K562 (cell line): ENCODE results near the gene TPPP. TPM values are rescaled to one million over a fixed set of nuclear protein-coding genes. Genes with fewer than 3 reads are reported as not detected.

Experiments used
- BACH1 ChIP-seq: fragments of 200-800 bp; sonication (Bioruptor generic); IDR thresholded peaks from 2 replicates; pipeline ENCODE4 v1.6.1; 2016; ENCODE audit warnings: missing genetic modification characterization, missing compliant biosample characterization
- E2F6 ChIP-seq, 2 experiments: IDR thresholded peaks; 2 replicates each; pipeline ENCODE4 v1.6.1; 2011; ENCODE audit warnings: borderline replicate concordance in 1 of 2, control low read depth in 1 of 2, low read depth in 1 of 2, low read length in 1 of 2, mild to moderate bottlenecking in 1 of 2, mixed read lengths in 1 of 2, moderate library complexity in 1 of 2; ENCODE audit not compliant: insufficient read depth in 1 of 2, insufficient read length in 1 of 2, poor library complexity in 1 of 2, severe bottlenecking in 1 of 2; ENCODE audit errors: extremely low read depth in 1 of 2
- FOXK1 ChIP-seq: sonication (generic); formaldehyde crosslinking; IDR thresholded peaks from 2 replicates; pipeline ENCODE4 v1.8.0; 2022; ENCODE audit warnings: missing genetic modification reagents, mild to moderate bottlenecking, borderline replicate concordance
- HES1 ChIP-seq: fragments of 450-650 bp; IDR thresholded peaks from 2 replicates; pipeline ENCODE4 v1.6.1; 2016; ENCODE audit warnings: low read depth, mild to moderate bottlenecking, moderate library complexity
- HIVEP1 ChIP-seq: fragments of 250-450 bp; sonication (Bioruptor Pico); IDR thresholded peaks from 2 replicates; pipeline ENCODE4 v1.4.0; 2020; ENCODE audit warnings: mild to moderate bottlenecking
- HMGN3 ChIP-seq: IDR thresholded peaks from 2 replicates; pipeline ENCODE4 v1.6.1; 2011; ENCODE audit warnings: borderline replicate concordance, low read depth, mild to moderate bottlenecking, mixed read lengths, low read length; ENCODE audit not compliant: insufficient read length; ENCODE audit errors: extremely low read depth
- MAZ ChIP-seq, 2 experiments: fragments of 450-650 bp in 1 of 2; sonication (generic) in 1 of 2; formaldehyde crosslinking; IDR thresholded peaks in 1 of 2; conservative IDR thresholded peaks in 1 of 2; 2 replicates each; pipeline versions ENCODE4 v1.4.0 to v1.5.0; 2020; ENCODE audit warnings: mild to moderate bottlenecking in 1 of 2, missing genetic modification reagents in 1 of 2
- MBD2 ChIP-seq: sonication (generic); IDR thresholded peaks from 2 replicates; pipeline ENCODE4 v1.6.1; 2016; ENCODE audit warnings: low read depth, borderline replicate concordance
- MYC ChIP-seq, 2 experiments: fragments of 250-450 bp in 1 of 2; sonication (Bioruptor Pico) in 1 of 2; IDR thresholded peaks; 2 replicates each; pipeline versions ENCODE4 v1.5.1 to v1.6.1; 2012 to 2021; ENCODE audit warnings: low read depth in 2 of 2, borderline replicate concordance in 1 of 2, improper control_type of control experiment in 1 of 2, low read length in 1 of 2, mild to moderate bottlenecking in 1 of 2, moderate library complexity in 1 of 2
- MYNN ChIP-seq, 2 experiments: sonication (generic); formaldehyde crosslinking in 1 of 2; IDR thresholded peaks; 2 replicates each; pipeline versions ENCODE4 v1.5.0 to v1.6.1; 2016 to 2020; ENCODE audit warnings: antibody characterized with exemption in 1 of 2, missing genetic modification reagents in 1 of 2
- NCOA6 ChIP-seq: fragments of 450-650 bp; IDR thresholded peaks from 2 replicates; pipeline ENCODE4 v1.6.1; 2017; ENCODE audit warnings: mild to moderate bottlenecking
- NR2F6 ChIP-seq: fragments of 450-650 bp; formaldehyde crosslinking; IDR thresholded peaks from 2 replicates; pipeline ENCODE4 v1.4.0; 2020; ENCODE audit warnings: mild to moderate bottlenecking
- OTX1 ChIP-seq: fragments of 450-650 bp; formaldehyde crosslinking; IDR thresholded peaks from 2 replicates; pipeline ENCODE4 v1.4.0; 2022; ENCODE audit warnings: mild to moderate bottlenecking
- PCBP1 ChIP-seq: fragments of 200-400 bp; formaldehyde crosslinking; IDR thresholded peaks from 2 replicates; pipeline ENCODE4 v1.6.1; 2018; ENCODE audit warnings: mild to moderate bottlenecking, low read depth, low read length; ENCODE audit not compliant: poor library complexity, severe bottlenecking
- RAD51 ChIP-seq: fragments of 450-650 bp; IDR thresholded peaks from 2 replicates; pipeline ENCODE4 v1.7.1; 2016; ENCODE audit warnings: low read depth, mild to moderate bottlenecking, borderline replicate concordance
- RBFOX2 ChIP-seq: fragments of 200-400 bp; formaldehyde crosslinking; IDR thresholded peaks from 2 replicates; pipeline ENCODE4 v1.6.1; 2017; ENCODE audit warnings: low read depth, mild to moderate bottlenecking, low read length, moderate library complexity
- STAT5B ChIP-seq: fragments of 250-450 bp; sonication (Bioruptor Pico); IDR thresholded peaks from 2 replicates; pipeline ENCODE4 v1.8.0; 2021; ENCODE audit warnings: mild to moderate bottlenecking, inconsistent platforms
- TBL1XR1 ChIP-seq, 2 experiments: IDR thresholded peaks; 2 replicates each; pipeline ENCODE4 v1.6.1; 2012; ENCODE audit warnings: improper control_type of control experiment in 2 of 2, low read length in 2 of 2, mild to moderate bottlenecking in 1 of 2
- TBP ChIP-seq: optimal IDR thresholded peaks from 2 replicates; pipeline ENCODE3; 2011; ENCODE audit warnings: low read depth, low read length, improper control_type of control experiment
- U2AF2 ChIP-seq: fragments of 200-400 bp; formaldehyde crosslinking; optimal IDR thresholded peaks from 2 replicates; pipeline ENCODE3; 2017; ENCODE audit warnings: low read depth, mild to moderate bottlenecking, low read length
- ZNF384 ChIP-seq: IDR thresholded peaks from 2 replicates; pipeline ENCODE4 v1.6.1; 2012; ENCODE audit warnings: low read depth, low read length, improper control_type of control experiment
- polyA plus RNA-seq, 8 experiments: library from polyadenylated mRNA; depleted of rRNA in 4 of 8; stranded (reverse) in 5 of 8; unstranded in 3 of 8; fragments of >200 nt; fragmentation: Nextera tagmentation in 2 of 8; fragmentation: Illumina TruSeq in 1 of 8; extraction: Ambion mirVana in 2 of 8; extraction: Trizol in 1 of 8; gene quantifications; 2 replicates each; pipeline versions ENCODE4 v1.2.1 to v1.2.3, GENCODE V29; 2011 to 2014; ENCODE audit warnings: inconsistent platforms in 1 of 8, missing spikeins in 1 of 8
- total RNA-seq, 7 experiments: library from RNA; depleted of rRNA in 6 of 7; stranded (reverse); fragments of >200 nt in 6 of 7; fragmentation: Illumina TruSeq in 2 of 7; extraction: Trizol in 2 of 7; gene quantifications; 2 replicates each; pipeline versions ENCODE4 v1.2.1 to v1.2.3, GENCODE V29; 2011 to 2021; ENCODE audit warnings: low replicate concordance in 1 of 7
- TF ChIP-seq, protein P1 (sequence below), 2 experiments: fragments of 150-350 bp in 1 of 2; IDR thresholded peaks; 2 replicates each; pipeline ENCODE4 v1.6.1; 2012 to 2016; ENCODE audit warnings: low read depth in 2 of 2, low read length in 2 of 2, mild to moderate bottlenecking in 1 of 2, moderate library complexity in 1 of 2

The TPPP gene
- total and polyA plus RNA-seq, 9 of the 15 experiments (the other 6 are each of a cell fraction or from before 2014, with no cell fraction given): 0.01 to 0.07 (median 0.03) TPM; not detected in 6

DNA sequence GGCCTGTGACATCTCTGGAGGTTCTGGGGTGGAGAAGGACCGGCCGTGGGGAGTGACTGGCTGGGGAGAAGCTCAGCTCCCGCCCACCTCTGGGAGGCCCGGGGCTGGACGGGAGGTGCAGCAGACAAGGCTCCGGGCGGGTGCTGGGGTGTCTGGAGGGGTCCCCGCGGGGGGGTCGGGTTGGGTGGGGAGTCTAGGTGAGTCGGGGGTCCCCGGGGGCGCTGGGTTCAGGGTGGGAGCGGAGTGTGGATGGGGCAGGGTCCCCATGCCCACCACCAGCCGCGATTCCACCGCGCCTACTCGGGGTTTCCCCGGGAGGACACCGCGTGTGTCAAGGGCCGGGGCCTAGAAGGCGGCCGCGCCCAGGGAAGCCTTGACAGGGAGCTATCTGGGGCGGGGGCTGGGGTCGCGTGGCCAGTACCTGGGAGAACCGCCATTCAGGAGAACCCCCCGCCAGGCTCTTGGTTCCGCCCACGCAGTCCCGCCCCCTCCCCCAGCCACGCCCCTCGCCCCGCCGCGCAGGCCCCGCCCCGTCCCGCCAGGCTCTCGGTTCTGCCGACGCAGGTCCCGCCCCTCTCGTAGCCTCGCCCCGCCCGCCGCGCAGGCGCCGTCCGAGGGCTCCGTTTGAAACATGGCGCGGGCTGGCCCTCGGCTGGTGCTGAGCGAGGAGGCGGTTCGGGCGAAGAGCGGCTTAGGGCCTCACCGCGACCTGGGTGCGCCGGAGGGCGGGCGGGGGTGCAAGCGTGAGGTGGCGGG is 81.2 kb downstream of the TPPP start, which contains the start of gene CEP72 (continued):
- TF ChIP-seq U2AF2: no peak
- no peak for TF ChIP-seq RAD51
- no peak for TF ChIP-seq OTX1 (CRISPR knock-in tag)
- TF ChIP-seq HMGN3: peak; percentile 48
- peak; percentile 51 to 61; a peak in 3 of 4 replicates for TF ChIP-seq MAZ (CRISPR knock-in tag; conservative IDR thresholded peaks at IDR 0.05 in 1 of 2, IDR thresholded peaks at IDR 0.05 in 1 of 2)
- TF ChIP-seq TBP: peak; percentile 78
- TF ChIP-seq ZNF384: no peak
- no peak for TF ChIP-seq FOXK1 (CRISPR knock-in tag)
- no peak for TF ChIP-seq MYNN (IDR thresholded peaks at IDR 0.05)
- TF ChIP-seq MYNN (CRISPR knock-in tag; IDR thresholded peaks at IDR 0.05): no peak
- no peak for TF ChIP-seq TBL1XR1 (IDR thresholded peaks at IDR 0.05; ENCODE audit: low read length in 2 of 2)
- TF ChIP-seq, protein P1, sequence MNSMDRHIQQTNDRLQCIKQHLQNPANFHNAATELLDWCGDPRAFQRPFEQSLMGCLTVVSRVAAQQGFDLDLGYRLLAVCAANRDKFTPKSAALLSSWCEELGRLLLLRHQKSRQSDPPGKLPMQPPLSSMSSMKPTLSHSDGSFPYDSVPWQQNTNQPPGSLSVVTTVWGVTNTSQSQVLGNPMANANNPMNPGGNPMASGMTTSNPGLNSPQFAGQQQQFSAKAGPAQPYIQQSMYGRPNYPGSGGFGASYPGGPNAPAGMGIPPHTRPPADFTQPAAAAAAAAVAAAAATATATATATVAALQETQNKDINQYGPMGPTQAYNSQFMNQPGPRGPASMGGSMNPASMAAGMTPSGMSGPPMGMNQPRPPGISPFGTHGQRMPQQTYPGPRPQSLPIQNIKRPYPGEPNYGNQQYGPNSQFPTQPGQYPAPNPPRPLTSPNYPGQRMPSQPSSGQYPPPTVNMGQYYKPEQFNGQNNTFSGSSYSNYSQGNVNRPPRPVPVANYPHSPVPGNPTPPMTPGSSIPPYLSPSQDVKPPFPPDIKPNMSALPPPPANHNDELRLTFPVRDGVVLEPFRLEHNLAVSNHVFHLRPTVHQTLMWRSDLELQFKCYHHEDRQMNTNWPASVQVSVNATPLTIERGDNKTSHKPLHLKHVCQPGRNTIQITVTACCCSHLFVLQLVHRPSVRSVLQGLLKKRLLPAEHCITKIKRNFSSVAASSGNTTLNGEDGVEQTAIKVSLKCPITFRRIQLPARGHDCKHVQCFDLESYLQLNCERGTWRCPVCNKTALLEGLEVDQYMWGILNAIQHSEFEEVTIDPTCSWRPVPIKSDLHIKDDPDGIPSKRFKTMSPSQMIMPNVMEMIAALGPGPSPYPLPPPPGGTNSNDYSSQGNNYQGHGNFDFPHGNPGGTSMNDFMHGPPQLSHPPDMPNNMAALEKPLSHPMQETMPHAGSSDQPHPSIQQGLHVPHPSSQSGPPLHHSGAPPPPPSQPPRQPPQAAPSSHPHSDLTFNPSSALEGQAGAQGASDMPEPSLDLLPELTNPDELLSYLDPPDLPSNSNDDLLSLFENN (IDR thresholded peaks at IDR 0.05; ENCODE audit: low read depth in 2 of 2, low read length in 2 of 2): no peak
- no peak for TF ChIP-seq NR2F6 (CRISPR knock-in tag)
- TF ChIP-seq HES1: no peak
- TF ChIP-seq NCOA6: peak; percentile 63; the same call in 1 of the 2 replicates
- peak; percentile 78 for TF ChIP-seq RBFOX2
- peak; percentile 70 for TF ChIP-seq PCBP1
- no peak for TF ChIP-seq STAT5B
- TF ChIP-seq MYC (IDR thresholded peaks at IDR 0.05; ENCODE audit: low read depth, low read length): 0 out of 2 replicates have a peak, but pooled peaks have one; percentile 2
- no peak for TF ChIP-seq MYC (CRISPR knock-in tag; IDR thresholded peaks at IDR 0.05; ENCODE audit: borderline replicate concordance, low read depth)
- TF ChIP-seq E2F6 (IDR thresholded peaks at IDR 0.05; ENCODE audit: borderline replicate concordance in 1 of 2, extremely low read depth in 1 of 2, insufficient read depth in 1 of 2, insufficient read length in 1 of 2, low read depth in 1 of 2, low read length in 1 of 2, poor library complexity in 1 of 2, severe bottlenecking in 1 of 2): peak; percentile 9 to 30
- TF ChIP-seq MBD2: 0 out of 2 replicates have a peak, but pooled peaks have one; percentile 47
- TF ChIP-seq BACH1: no peak
- no peak for TF ChIP-seq HIVEP1 (CRISPR knock-in tag)
